Islet precursor cell (in vitro differentiated cells): Measurements from ENCODE around the gene MICAL3.
"Not testable (repeated sequence)": the region's sequence is repeated elsewhere in the genome, so short reads cannot be mapped to it uniquely, and the experiment has no call there.

Experiments used
- DNase-seq: peaks from one replicate; pipeline ENCODE4 v3.0.0-alpha.2; 2018

The MICAL3 gene

DNA sequence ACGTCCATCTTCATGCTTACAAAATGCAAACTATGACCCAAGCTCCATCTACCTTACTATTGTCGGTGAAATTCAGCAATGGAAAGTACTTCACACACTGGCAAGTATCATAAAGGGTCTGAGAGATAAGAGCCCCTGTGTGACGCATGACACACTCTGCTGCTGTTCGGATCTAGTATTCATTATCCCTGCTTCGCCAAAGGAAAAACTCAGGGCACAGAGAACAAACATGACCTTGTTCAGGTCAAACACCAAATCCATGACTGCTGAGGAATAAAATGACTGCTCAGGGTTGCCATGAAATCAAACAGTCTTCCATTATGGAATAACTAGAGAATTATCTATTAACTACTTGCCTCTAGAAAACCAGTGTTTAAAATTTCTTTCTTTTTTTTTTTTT lies 73.0 kb downstream of the MICAL3 start:
- no peak for DNase-seq

DNA sequence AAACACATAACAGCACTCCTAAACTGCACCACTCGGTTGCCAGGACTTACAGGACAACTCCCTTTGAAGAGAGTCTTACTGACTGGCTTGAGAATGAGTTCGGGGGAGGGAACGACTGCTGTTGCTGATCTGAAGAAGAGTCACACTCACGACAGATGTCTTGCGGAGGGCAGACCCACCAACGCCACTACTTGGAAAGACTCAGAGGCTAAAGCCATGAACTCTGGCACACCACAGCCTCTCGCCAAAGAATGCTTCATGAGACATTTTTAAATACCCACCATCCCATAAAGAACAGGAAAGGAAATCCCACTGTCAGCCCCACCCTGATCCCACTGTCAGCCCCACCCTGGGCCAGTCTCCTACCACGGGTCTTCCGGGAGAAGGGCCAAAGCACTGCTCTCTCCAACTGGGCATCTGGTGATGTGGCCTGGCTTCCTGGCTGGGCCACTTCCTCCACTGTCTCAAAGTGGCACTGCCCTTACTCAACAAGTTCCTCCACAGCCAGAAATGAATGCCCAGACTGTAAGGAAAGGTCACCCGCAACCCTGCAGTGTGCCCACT lies 73.6 kb downstream of the MICAL3 start:
- no peak for DNase-seq

DNA sequence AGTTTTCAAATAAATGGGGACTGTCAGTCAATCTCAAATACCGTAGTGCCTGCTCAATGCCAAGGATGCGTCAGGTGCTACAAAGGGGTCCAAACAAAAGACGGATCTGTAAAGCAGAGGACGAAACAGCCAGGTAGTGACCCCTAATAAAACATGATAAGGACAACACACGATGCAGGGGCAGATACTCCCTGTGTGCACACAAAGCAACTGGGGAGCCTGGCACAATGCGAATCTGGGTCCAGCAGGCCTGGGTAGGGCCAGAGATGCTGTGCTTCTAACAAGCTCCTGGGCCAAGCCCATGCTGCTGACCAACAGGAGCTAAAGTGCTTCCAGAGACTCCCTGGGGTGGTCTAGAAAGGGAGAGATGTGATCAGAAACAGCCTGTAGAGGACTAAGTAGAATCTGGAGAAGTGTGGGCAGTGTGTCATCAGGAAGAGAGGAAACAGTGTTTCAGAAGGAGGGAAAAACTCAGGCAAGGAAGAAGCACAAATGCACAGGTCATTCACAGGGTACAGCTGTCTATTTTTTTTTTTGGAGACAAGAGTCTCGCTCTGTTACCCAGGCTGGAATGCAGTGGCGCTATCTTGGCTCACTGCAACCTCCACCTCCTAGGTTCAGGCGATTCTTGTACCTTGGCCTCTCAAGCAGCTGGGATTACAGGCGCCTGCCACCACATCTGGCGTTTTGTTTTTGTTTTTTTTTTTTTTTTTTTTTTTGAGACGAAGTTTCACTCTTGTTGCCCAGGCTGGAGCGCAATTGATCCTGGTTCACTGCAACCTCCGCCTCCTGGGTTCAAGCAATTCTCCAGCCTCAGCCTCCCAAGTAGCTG lies 74.5 kb downstream of the MICAL3 start:
- DNase-seq: no peak

GRCh38 chr22:17948101-17948500 lies 76.3 kb downstream of the MICAL3 start:
- no peak for DNase-seq

- DNase-seq: no peak
Observed at GRCh38 chr22:17946662-17947367, 77.5 kb downstream of the MICAL3 start.

DNA sequence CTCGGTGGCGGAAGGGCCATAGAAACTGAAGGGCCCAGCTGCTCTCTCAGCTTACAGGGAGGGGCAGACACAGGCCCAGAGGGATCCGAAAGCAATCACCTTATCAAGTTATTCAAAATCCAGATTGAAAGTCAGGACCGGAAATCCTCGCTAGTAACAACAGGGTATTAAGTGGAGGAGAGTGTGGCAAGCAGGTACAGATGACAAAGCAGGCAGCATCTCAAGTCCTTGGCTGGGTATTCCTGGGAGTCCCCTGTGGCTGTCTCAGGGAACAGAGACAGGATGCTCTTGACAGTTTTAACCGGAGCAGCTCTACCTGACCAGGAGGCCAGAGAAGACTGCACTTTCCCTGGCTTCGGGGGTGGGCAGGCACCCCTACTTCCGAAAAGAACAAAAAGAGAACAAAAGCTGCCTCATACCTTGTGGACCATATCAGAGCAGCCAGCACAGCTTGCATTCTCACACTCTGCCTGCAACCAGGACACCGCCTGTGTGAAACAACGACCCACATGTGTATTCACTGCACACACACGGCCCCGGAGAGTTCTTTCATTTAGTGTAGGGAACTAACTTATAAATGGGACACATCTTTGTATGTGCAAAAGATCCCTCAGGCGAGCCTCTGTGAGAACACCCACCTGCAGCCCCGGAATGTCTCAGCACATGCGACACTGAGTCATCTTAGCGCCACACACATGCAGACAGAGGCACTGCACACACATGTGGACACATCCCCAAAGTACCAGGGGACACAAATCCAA lies 78.3 kb downstream of the MICAL3 start:
- DNase-seq: no peak

DNA sequence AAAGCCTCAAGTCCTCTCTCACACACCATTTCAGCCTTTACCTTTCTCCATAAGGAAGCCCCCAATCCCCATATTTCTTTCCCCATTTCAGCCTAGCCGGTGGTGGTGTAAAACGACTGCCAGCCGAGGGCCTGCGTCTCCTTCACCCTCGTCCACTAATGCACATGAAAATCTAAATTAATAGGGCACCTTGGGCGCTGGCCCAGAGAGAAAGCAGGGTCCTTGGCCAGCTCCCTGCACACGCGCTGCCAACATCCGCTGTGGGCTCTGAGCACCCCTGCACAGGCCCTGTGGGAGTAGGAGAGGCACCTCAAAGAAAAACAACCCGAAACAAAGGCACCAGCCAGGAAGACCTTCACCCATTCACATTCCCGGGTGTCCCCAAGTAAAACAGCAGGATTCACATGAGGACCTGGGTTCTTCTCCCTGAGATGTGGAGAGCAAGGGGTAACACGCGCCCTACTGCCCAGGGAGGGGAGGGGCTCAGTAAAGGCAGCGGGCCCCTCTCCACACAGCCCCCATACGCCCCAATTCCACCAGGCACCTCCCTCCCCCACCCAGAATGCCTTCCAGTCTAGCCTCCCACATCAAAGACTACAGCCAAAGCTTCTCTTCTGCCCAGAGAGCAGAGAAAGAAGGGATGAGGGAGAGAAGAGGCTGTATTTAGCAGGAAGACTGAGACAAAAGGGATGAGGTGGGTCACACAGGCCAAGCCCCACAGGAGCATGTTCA lies 79.0 kb downstream of the MICAL3 start:
- DNase-seq: no peak

DNA sequence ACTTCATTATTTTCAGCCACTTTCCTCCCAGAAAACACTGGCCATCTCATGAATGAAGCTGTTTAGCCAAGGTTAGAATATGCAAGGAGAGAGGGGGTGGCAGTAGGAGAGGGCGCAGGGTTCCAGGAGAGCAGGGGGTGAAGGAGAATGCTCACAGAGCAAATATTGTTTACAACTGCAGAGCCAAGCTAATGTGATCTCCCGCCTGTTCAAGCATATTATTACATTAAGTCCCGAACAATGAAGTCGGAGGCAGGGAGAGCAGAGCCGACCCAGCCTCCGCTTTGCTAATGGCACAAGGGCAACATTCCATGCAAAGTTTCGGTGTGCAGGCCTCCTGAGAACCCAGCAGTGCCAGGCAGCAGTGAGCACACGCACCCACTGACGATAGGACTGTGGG lies 80.1 kb downstream of the MICAL3 start:
- no peak for DNase-seq

GRCh38 chr22:17943533-17944249 lies 80.7 kb downstream of the MICAL3 start:
- no peak for DNase-seq

DNA sequence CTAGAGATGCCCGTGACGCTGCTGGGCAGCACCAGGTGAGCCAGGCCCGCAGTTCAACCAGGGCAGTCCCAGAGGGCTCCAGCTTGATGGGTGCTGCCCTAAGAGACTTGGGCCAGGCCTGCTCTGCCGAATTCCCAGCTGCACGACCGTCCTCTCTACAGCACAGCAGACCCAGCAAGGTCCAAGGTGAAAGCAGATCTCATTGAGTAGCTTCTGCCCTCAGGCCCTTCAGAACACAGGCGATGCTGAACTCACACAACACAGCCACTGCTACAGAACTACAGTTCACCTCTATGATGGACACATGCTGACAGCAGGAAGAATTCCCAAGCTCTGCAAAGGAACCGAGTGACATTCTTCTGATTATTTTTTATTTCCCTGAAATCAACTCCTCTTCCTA lies 81.6 kb downstream of the MICAL3 start:
- peak; percentile 73 for DNase-seq

- no peak for DNase-seq
Observed at GRCh38 chr22:17941471-17942406, 82.6 kb downstream of the MICAL3 start.

DNA sequence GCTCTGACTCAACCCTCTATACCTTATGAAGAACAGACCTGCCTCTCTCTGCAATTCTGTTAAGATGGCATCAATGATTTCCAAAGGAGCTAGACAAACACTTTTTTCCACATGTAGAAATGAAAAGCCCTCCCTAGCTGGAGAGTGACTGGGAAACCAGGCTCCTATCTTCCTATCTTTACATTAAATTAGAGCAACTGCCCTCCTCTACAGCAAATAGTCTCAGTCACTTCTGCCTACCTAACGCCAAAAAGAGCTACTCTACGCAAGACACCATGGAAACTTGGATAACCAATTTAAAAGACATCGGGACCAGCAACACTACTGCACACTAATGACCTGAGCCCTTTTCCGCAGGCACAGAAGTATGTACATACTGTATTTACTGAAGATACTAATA lies 84.8 kb downstream of the MICAL3 start:
- DNase-seq: no peak

DNA sequence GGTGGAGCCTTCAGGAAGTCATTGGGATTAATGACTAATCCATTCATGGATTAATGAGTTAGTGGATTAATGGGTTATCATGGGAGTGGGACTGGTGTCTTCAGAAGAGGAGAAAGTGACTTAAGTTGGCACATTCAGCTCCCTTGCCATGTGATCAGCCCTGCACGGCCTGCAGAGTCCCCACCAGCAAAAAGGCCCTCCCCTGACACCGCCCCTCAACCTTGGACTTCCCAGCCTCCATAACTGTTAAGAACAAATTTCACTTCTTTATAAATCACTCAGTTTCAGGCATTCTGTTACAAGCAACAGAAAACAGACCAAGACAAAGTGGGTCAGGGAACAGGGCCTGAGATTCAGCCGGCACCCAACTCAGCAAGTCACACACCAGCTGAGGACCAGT lies 85.3 kb downstream of the MICAL3 start:
- no peak for DNase-seq

DNA sequence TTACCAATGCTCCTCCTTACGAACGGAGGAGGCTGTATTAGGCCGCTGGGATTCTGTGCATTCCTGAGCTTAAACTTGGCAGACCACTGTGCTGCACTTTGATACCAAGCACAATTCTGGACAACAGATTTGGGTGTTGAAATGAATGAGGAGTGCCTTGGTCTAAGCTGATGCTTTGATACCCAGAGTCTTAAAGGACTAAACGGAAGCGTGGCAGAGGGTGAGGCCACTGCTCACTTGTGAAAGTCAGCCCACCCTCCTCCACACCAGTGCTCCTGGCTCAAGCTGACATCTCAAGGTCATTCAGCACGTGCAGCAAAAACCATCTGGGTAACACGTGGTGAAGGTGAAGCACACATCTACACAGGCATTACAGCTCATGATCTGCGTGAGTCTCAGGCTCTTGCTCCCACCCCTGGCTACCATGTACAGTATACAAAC lies 85.9 kb downstream of the MICAL3 start:
- DNase-seq: no peak

DNA sequence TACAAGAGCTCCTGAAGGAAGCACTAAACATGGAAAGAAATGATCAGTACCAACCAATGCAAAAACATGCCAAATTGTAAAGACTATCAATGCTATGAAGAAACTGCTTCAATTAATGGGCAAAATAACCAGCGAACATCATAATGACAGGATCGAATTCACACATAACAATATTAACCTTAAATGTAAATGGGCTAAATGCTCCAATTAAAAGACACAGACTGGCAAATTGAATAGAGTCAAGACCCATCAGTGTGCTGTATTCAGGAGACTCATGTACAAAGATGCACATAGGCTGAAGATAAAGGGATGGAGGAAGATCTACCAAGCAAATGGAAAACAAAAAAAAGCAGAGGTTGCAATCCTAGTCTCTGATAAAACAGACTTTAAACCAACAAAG lies 91.9 kb downstream of the MICAL3 start:
- not testable (repeated sequence) for DNase-seq

DNA sequence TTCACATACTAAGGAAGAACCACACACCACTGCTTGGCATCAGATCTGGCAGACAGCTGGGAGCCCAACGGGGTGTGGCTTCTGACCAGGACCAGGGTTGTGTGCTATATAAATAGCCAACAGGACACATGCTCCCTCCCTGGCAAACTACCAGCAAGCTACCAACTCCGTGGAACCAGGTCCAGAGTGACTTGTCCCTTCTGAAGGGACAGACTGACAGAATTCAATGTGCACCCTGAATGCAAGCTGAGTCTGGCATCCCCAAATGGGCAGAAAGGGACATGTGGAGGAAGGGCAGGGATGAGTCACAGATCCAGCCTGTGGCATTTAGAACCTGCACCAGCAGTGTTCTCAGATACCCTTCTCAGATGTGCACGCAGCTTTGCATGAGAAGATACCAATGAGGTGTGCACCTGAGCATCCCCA lies 92.9 kb downstream of the MICAL3 start:
- DNase-seq: no peak

GRCh38 chr22:17930455-17931313 lies 93.7 kb downstream of the MICAL3 start:
- DNase-seq: no peak

- DNase-seq: no peak
Observed at GRCh38 chr22:17929909-17930308, 94.5 kb downstream of the MICAL3 start.

DNA sequence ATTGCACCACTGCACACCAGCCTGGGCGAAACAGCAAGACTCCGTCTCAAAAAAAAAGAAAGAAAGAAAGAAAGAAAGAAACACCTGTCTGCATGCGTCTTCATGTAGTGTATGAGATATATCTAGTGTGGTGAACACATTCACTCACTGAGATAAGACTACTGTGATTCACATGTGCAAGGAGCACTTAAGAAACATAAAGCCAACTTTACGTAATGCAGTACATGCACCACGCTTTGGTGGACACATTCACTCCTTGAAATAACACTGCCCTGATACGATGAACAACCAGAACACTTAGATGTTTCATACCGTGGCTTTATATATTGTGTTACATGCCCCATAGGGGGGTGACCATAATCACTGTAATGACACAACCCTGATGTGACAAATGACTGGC lies 96.0 kb downstream of the MICAL3 start:
- DNase-seq: no peak

GRCh38 chr22:17927062-17927461 lies 97.3 kb downstream of the MICAL3 start:
- no peak for DNase-seq
